Brain microvascular endothelial cell (primary cell): ENCODE measurements around the gene ABCB10.

Source experiments
- DNase-seq: peaks from one replicate; pipeline ENCODE4 v3.0.0-alpha.2; 2020
- H3K27ac ChIP-seq: fragments of 250-450 bp; sonication (Bioruptor Pico); 2 replicates; pipeline ENCODE4 v1.5.1; 2020; ENCODE audit warnings: mild to moderate bottlenecking, moderate library complexity
- H3K27me3 ChIP-seq: fragments of 250-450 bp; sonication (Bioruptor Pico); replicated peaks from 2 replicates; pipeline ENCODE4 v1.5.1; 2020; ENCODE audit warnings: mild to moderate bottlenecking
- H3K36me3 ChIP-seq: fragments of 250-450 bp; sonication (Bioruptor Pico); replicated peaks from 2 replicates; pipeline ENCODE4 v1.5.1; 2020; ENCODE audit warnings: mild to moderate bottlenecking
- H3K4me3 ChIP-seq: 2 replicates; pipeline ENCODE4 v1.5.1; 2011; ENCODE audit warnings: low read depth, mild to moderate bottlenecking, control low read depth, low read length, moderate library complexity
- CTCF ChIP-seq: IDR thresholded peaks from 2 replicates; pipeline ENCODE4 v1.5.1; 2011; ENCODE audit warnings: low read depth, mild to moderate bottlenecking, moderate library complexity, low read length, control low read depth, inconsistent platforms; ENCODE audit errors: missing control alignments
- in situ Hi-C: cut with HindIII; loops from 2 replicates; pipeline ENCODE4 v1.10.0; 2017; ENCODE audit warnings: low sequenced_read_pairs, low pct_ligation_motif_present

ABCB10 gene

GRCh38 chr1:229507951-229508822 lies 50.3 kb downstream of the ABCB10 start, which contains the start of gene NUP133:
Gene NUP133, minus strand, starts transcription at chr1:229508341. Its CDS starts 92 bp downstream, at chr1:229508249.
- peaks cover 4% of the 10 kb centered on the region for H3K36me3 ChIP-seq
- peak within 1 kb of the TSS; percentile 87 for H3K4me3 ChIP-seq
- H3K27me3 ChIP-seq = no peaks in the 10 kb centered on the region
- H3K27ac ChIP-seq = peak within 1 kb of the TSS; percentile 79
- no peak for TF ChIP-seq CTCF
- peak; percentile 99 for DNase-seq
- in situ Hi-C loops = no loop called here

GRCh38 chr1:229507502-229507901 lies 51.0 kb downstream of the ABCB10 start:
- Histone ChIP-seq H3K4me3 (peak overlapping the region; percentile 87), H3K36me3 (peaks cover 4% of the 10 kb centered on the region), H3K27ac (peak overlapping the region; percentile 79), H3K27me3 (no peaks in the 10 kb centered on the region)
- no peak for DNase-seq
- in situ Hi-C loops = no loop called here
- TF ChIP-seq CTCF = no peak

GRCh38 chr1:229506633-229507032 lies 51.9 kb downstream of the ABCB10 start:
- in situ Hi-C loops = no loop called here

GRCh38 chr1:229495782-229496181 lies 62.7 kb downstream of the ABCB10 start:
- DNase-seq = no peak
- in situ Hi-C loops = no loop called here
- no peak for TF ChIP-seq CTCF
- Histone ChIP-seq H3K27me3 (no peaks in the 10 kb centered on the region), H3K4me3 (no peak overlapping the region), H3K36me3 (peaks cover 53% of the 10 kb centered on the region), H3K27ac (no peak overlapping the region)

More at GRCh38 chr1:229506633-229507032, 51.9 kb downstream of the ABCB10 start:
- Histone ChIP-seq H3K27ac (no peak overlapping the region), H3K27me3 (no peaks in the 10 kb centered on the region), H3K4me3 (no peak overlapping the region), H3K36me3 (peaks cover 6% of the 10 kb centered on the region)
- DNase-seq = no peak
- TF ChIP-seq CTCF = no peak

- no peak for TF ChIP-seq CTCF
- H3K36me3 ChIP-seq = peaks cover 33% of the 10 kb centered on the region
- no peak overlapping the region for H3K27ac ChIP-seq
- H3K4me3 ChIP-seq = no peak overlapping the region
- in situ Hi-C loops = no loop called here
- DNase-seq = no peak
- H3K27me3 ChIP-seq = no peaks in the 10 kb centered on the region
These were observed 71.3 kb downstream of the ABCB10 start for GRCh38 chr1:229487181-229487580.
